Peyer's patch (tissue), 4 donors: ENCODE measurements around the gene HIPK1. TPM values are rescaled to one million over a fixed set of nuclear protein-coding genes. Genes with fewer than 3 reads are reported as not detected.

Experiments
- DNase-seq, 3 donors: peaks; one replicate each; pipeline ENCODE4 v3.0.0-alpha.2; 2017 to 2019
- H3K27ac ChIP-seq, 4 donors: fragments of 200-600 bp; sonication (generic); one replicate each; pipeline ENCODE4 v1.5.1; 2016 to 2019
- H3K27me3 ChIP-seq, 2 donors: fragments of 200-600 bp; sonication (generic); one replicate each; pipeline ENCODE4 v1.5.1; 2019
- H3K36me3 ChIP-seq, 3 donors: fragments of 200-600 bp; sonication (generic); one replicate each; pipeline ENCODE4 v1.5.1; 2016 to 2019
- H3K4me1 ChIP-seq, 4 donors: fragments of 200-600 bp; sonication (generic); one replicate each; pipeline ENCODE4 v1.5.1; 2016 to 2019
- H3K4me3 ChIP-seq, 4 donors: fragments of 200-600 bp; sonication (generic); 1 replicate in 3 of 4; 2 replicates in 1 of 4; pipeline ENCODE4 v1.5.1; 2016 to 2019; ENCODE audit warnings: mild to moderate bottlenecking in 1 of 4
- H3K9me3 ChIP-seq, 4 donors: fragments of 200-600 bp; sonication (generic); one replicate each; pipeline ENCODE4 v1.5.1; 2016 to 2019; ENCODE audit warnings: mild to moderate bottlenecking in 1 of 4
- POLR2A ChIP-seq, 2 donors: fragments of 450-650 bp; IDR thresholded peaks; one replicate each; pipeline ENCODE4 v1.5.1; 2017; ENCODE audit warnings: antibody characterized with exemption in 2 of 2, mild to moderate bottlenecking in 2 of 2, moderate library complexity in 2 of 2
- total RNA-seq, 4 donors: library from RNA; depleted of rRNA; stranded (reverse); fragments of >200 nt; gene quantifications; one replicate each; pipeline ENCODE4 v1.1.0, GENCODE V29; 2016
- TF ChIP-seq, protein P1 (sequence below), 6 experiments: fragments of 450-650 bp in 4 of 6; fragments of 200-600 bp in 2 of 6; sonication (generic) in 1 of 6; IDR thresholded peaks; one replicate each; pipeline ENCODE4 v1.5.1; 2017 to 2019; ENCODE audit warnings: antibody characterized with exemption in 6 of 6, mild to moderate bottlenecking in 3 of 6, moderate library complexity in 1 of 6

Gene HIPK1
- total RNA-seq, 4 donors from 2014 or later, result 34.7 to 51.2 (median 42.1) TPM

DNA sequence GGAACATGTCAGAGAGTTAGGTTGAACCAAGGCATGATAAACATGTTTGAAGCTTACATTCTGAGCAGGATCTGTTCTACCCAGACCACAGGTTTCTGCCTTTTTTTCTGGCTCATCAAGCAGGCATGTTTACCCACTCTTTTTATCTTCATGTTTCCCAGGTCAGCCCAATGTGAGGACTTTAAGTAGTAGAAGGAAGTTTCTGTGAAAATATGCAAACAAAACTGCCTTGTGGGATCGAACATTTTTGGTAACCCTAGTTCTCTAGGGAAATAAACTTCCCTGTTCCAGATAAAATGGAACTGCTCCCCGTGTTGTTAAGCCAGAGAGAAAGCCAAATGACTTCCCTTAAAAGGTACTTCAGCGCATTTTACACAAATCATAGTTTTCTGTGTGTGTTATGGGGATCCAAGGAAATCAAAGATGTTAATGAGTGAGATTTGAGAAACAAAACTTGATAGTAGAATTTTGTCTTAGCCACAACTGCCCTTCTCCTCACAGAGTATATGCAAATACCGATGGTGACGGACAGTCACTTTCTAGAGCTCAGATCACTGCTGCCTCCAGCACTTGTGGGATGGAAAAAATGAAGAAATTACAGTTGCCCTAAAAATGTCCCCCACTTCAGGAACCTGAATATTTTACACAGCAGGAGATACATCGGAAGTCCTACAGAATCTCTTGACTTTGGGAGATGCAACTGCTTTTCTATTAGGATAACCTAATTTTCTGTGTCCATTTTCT lies 765 bp upstream of the HIPK1 start:
- Histone ChIP-seq H3K9me3 (no peaks in the 10 kb centered on the region), H3K27me3 (no peaks in the 10 kb centered on the region), H3K4me1 (peaks cover 0 to 23% (median 9%) of the 10 kb centered on the region in 4 donors), H3K36me3 (no peaks in the 10 kb centered on the region), H3K4me3 (peak overlapping the region; percentile 68 to 98 (median 93)), H3K27ac (peak overlapping the region; percentile 91 to 97 (median 94))
- DNase-seq, result no peak
- TF ChIP-seq, protein P1, sequence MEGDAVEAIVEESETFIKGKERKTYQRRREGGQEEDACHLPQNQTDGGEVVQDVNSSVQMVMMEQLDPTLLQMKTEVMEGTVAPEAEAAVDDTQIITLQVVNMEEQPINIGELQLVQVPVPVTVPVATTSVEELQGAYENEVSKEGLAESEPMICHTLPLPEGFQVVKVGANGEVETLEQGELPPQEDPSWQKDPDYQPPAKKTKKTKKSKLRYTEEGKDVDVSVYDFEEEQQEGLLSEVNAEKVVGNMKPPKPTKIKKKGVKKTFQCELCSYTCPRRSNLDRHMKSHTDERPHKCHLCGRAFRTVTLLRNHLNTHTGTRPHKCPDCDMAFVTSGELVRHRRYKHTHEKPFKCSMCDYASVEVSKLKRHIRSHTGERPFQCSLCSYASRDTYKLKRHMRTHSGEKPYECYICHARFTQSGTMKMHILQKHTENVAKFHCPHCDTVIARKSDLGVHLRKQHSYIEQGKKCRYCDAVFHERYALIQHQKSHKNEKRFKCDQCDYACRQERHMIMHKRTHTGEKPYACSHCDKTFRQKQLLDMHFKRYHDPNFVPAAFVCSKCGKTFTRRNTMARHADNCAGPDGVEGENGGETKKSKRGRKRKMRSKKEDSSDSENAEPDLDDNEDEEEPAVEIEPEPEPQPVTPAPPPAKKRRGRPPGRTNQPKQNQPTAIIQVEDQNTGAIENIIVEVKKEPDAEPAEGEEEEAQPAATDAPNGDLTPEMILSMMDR (IDR thresholded peaks at IDR 0.05), result no peak
- TF ChIP-seq POLR2A (IDR thresholded peaks at IDR 0.05), result no peak

DNA sequence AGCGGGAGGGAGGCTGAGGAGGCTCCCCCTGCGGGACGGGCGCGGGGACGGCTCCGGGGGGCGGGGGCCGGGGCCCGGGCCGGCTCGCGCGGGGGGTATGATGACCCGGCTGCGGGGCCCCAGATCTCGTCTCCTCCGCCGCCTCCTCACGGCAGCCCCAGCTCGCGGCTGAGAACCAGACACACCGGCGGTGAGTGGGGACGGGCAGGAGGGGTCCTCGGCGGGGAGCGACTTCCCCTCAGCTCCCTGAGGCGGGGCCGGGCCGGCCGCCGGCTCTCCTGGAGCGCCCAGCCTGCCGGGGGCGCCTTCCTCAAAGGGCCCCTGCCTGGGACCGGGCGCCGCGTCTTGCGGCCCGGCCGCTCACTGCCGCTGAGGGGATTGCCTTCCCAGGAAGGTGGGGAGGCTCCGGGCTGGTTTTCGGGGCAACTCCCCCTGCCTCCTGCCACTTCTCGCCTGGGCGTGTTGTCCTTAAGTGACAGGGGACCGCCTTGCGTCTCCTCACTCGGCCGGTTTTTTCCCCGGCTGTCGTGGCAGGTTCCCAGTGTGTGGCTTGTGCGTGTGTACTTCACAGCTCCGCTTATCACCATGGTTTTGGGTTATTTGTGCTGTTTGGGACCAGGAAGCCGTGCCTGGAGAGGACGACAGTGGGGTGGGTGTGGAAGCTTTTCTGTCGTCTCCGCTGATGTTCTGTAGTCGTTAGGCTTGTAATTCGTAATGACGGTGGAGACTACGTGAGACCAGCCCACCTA lies 800 bp downstream of the HIPK1 start:
- Histone ChIP-seq H3K9me3 (no peaks in the 10 kb centered on the region), H3K27ac (peak overlapping the region; percentile 91 to 97 (median 94)), H3K4me3 (peak overlapping the region; percentile 68 to 98 (median 93)), H3K4me1 (peaks cover 0 to 28% (median 9%) of the 10 kb centered on the region in 4 donors), H3K27me3 (no peaks in the 10 kb centered on the region), H3K36me3 (no peaks in the 10 kb centered on the region)
- peak in 2 of 3 donors; percentile 35 to 70 for DNase-seq
- TF ChIP-seq, protein P1 (IDR thresholded peaks at IDR 0.05), result peak in 1 of 6 experiments; percentile 4
- no peak for TF ChIP-seq POLR2A (IDR thresholded peaks at IDR 0.05)

DNA sequence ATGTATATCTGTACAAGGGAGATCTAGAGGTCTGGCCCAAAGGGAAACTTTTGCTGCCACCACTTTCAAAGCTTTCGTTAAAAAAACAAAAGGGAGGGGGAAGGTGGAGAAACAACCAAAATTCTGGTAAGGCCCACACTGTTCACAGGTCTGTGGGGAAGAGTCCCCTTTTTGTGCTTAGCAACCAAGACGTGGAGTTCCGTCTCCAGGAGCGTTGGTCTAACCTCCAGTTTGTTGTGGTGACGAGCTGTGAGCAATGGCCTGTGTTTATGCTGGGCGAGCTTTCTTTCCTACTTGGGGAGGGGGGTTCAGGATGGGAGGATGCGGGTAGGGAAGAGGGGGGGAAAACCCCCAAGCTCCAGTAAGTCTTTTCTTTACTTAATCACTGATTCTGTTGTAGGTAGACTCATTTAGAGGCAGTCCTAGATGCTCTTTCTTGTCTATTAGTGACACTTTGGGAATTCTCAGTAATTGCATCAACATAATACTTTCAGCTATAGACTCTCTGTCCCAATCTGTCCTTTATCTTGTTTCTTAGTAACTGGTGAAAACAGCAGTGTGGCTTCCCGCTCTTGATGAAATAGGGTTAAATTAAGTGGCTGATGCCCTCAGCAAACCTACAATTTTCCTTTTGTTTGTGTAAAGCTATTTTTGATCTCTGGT lies 1.5 kb downstream of the HIPK1 start:
- Histone ChIP-seq H3K36me3 (no peaks in the 10 kb centered on the region), H3K4me3 (peak overlapping the region; percentile 68 to 98 (median 93)), H3K9me3 (no peaks in the 10 kb centered on the region), H3K27ac (peak overlapping the region; percentile 91 to 97 (median 94)), H3K27me3 (no peaks in the 10 kb centered on the region), H3K4me1 (peaks cover 0 to 28% (median 9%) of the 10 kb centered on the region in 4 donors)
- DNase-seq, result peak in 2 of 3 donors; percentile 31 to 68
- TF ChIP-seq POLR2A (IDR thresholded peaks at IDR 0.05), result no peak
- TF ChIP-seq, protein P1 (IDR thresholded peaks at IDR 0.05), result no peak

DNA sequence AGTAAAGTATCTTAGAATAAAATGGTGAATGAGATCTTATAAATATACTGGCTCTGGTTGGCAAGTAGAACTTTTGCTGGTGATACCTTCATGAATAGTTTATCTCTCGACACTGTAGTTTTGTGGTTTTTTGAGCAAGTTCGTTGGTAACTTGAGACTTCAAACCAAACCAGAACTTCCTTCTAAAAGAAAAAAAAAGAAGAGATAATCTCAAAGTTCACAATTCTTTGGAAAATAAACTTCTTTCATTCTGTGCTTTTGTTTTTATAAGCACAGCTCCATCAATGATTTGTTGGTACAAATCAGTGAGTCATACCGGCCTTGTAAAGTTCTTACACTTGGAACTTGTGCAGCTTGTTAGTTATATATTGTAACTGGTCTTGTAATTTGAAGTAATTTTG lies 2.3 kb downstream of the HIPK1 start:
- H3K27me3 ChIP-seq, result no peaks in the 10 kb centered on the region
- no peaks in the 10 kb centered on the region for H3K36me3 ChIP-seq
- peak overlapping the region; percentile 0 to 97 (median 64) for H3K27ac ChIP-seq
- TF ChIP-seq, protein P1 (IDR thresholded peaks at IDR 0.05), result no peak
- TF ChIP-seq POLR2A (IDR thresholded peaks at IDR 0.05), result no peak
- peaks cover 0 to 28% (median 9%) of the 10 kb centered on the region in 4 donors for H3K4me1 ChIP-seq
- H3K9me3 ChIP-seq, result no peaks in the 10 kb centered on the region
- no peak for DNase-seq
- H3K4me3 ChIP-seq, result peak overlapping the region in 1 of 4 donors; percentile 68

DNA sequence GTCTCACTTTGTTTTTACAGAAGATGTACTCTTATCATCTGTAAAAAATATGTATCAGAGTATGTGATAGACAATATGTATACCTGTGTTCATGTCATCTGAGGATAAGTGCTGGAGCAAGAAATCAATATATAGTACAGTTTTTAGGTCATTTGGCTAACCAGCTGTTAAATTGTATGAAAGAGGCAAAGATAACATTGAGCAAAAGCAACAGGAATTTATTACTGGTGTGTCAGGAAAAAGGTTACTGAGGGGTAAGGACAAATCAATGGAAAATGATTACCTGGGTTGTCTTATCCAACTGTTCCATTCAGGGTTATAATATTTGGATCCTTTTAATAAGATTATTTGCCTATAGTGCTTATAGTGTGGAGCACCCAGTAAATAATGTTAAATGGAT lies 4.9 kb downstream of the HIPK1 start:
- no peaks in the 10 kb centered on the region for H3K36me3 ChIP-seq
- no peak for TF ChIP-seq POLR2A (IDR thresholded peaks at IDR 0.05)
- TF ChIP-seq, protein P1 (IDR thresholded peaks at IDR 0.05), result no peak
- H3K4me3 ChIP-seq, result no peak overlapping the region
- no peaks in the 10 kb centered on the region for H3K9me3 ChIP-seq
- no peaks in the 10 kb centered on the region for H3K27me3 ChIP-seq
- no peak for DNase-seq
- H3K4me1 ChIP-seq, result peaks cover 0 to 43% (median 10%) of the 10 kb centered on the region in 4 donors
- H3K27ac ChIP-seq, result no peak overlapping the region
